ENCODE results near the gene CCDC78. TPM values are rescaled to one million over a fixed set of nuclear protein-coding genes. Genes with fewer than 3 reads are reported as not detected.
A peak's percentile ranks its signal among the peaks of the same experiment; 100 is the strongest.

Gene CCDC78
- total and polyA plus RNA-seq, 2 of the 13 experiments (the other 11 are each of a cell fraction or from before 2014, with no cell fraction given): 0.53 to 1.5 TPM

GRCh38 chr16:678858-679813 lies 47.1 kb downstream of the CCDC78 start (continued):
- TF ChIP-seq, protein P1, sequence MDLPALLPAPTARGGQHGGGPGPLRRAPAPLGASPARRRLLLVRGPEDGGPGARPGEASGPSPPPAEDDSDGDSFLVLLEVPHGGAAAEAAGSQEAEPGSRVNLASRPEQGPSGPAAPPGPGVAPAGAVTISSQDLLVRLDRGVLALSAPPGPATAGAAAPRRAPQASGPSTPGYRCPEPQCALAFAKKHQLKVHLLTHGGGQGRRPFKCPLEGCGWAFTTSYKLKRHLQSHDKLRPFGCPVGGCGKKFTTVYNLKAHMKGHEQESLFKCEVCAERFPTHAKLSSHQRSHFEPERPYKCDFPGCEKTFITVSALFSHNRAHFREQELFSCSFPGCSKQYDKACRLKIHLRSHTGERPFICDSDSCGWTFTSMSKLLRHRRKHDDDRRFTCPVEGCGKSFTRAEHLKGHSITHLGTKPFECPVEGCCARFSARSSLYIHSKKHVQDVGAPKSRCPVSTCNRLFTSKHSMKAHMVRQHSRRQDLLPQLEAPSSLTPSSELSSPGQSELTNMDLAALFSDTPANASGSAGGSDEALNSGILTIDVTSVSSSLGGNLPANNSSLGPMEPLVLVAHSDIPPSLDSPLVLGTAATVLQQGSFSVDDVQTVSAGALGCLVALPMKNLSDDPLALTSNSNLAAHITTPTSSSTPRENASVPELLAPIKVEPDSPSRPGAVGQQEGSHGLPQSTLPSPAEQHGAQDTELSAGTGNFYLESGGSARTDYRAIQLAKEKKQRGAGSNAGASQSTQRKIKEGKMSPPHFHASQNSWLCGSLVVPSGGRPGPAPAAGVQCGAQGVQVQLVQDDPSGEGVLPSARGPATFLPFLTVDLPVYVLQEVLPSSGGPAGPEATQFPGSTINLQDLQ (CRISPR knock-in tag; IDR thresholded peaks at IDR 0.05): peak; percentile 47; the same call in 1 of the 2 replicates
- TF ChIP-seq SIX4 (CRISPR knock-in tag; IDR thresholded peaks at IDR 0.05) (no peak), ZNF775 (CRISPR knock-in tag; IDR thresholded peaks at IDR 0.05; ENCODE audit: borderline replicate concordance) (0 out of 2 replicates have a peak, but pooled peaks have one; percentile 38), ZNF224 (CRISPR knock-in tag; IDR thresholded peaks at IDR 0.05) (peak; percentile 42; the same call in 1 of the 2 replicates), FIP1L1 (IDR thresholded peaks at IDR 0.05; ENCODE audit: borderline replicate concordance, insufficient read depth, low read depth, low read length) (no peak), RBFOX2 (IDR thresholded peaks at IDR 0.05; ENCODE audit: low read depth, low read length) (peak; percentile 61), ZNF350 (CRISPR knock-in tag; IDR thresholded peaks at IDR 0.05; ENCODE audit: borderline replicate concordance, low read depth) (peak; percentile 47; the same call in 1 of the 2 replicates), ZNF614 (CRISPR knock-in tag; IDR thresholded peaks at IDR 0.05; ENCODE audit: borderline replicate concordance) (peak; percentile 35; the same call in 1 of the 2 replicates), ZNF781 (CRISPR knock-in tag; IDR thresholded peaks at IDR 0.05; ENCODE audit: borderline replicate concordance, not compliant biosample characterization) (no peak), ZC3H4 (CRISPR knock-in tag; IDR thresholded peaks at IDR 0.05; ENCODE audit: borderline replicate concordance) (no peak), NR2C2 (CRISPR knock-in tag; IDR thresholded peaks at IDR 0.05; ENCODE audit: borderline replicate concordance) (0 out of 2 replicates have a peak, but pooled peaks have one; percentile 29), THAP8 (CRISPR knock-in tag; IDR thresholded peaks at IDR 0.05; ENCODE audit: borderline replicate concordance) (no peak), ZNF746 (CRISPR knock-in tag; IDR thresholded peaks at IDR 0.05) (0 out of 2 replicates have a peak, but pooled peaks have one; percentile 36), TBP (CRISPR knock-in tag; IDR thresholded peaks at IDR 0.05) (no peak), TMF1 (CRISPR knock-in tag; IDR thresholded peaks at IDR 0.05; ENCODE audit: low read depth) (peak; percentile 30; the same call in 1 of the 2 replicates)
- TF ChIP-seq, protein P2, sequence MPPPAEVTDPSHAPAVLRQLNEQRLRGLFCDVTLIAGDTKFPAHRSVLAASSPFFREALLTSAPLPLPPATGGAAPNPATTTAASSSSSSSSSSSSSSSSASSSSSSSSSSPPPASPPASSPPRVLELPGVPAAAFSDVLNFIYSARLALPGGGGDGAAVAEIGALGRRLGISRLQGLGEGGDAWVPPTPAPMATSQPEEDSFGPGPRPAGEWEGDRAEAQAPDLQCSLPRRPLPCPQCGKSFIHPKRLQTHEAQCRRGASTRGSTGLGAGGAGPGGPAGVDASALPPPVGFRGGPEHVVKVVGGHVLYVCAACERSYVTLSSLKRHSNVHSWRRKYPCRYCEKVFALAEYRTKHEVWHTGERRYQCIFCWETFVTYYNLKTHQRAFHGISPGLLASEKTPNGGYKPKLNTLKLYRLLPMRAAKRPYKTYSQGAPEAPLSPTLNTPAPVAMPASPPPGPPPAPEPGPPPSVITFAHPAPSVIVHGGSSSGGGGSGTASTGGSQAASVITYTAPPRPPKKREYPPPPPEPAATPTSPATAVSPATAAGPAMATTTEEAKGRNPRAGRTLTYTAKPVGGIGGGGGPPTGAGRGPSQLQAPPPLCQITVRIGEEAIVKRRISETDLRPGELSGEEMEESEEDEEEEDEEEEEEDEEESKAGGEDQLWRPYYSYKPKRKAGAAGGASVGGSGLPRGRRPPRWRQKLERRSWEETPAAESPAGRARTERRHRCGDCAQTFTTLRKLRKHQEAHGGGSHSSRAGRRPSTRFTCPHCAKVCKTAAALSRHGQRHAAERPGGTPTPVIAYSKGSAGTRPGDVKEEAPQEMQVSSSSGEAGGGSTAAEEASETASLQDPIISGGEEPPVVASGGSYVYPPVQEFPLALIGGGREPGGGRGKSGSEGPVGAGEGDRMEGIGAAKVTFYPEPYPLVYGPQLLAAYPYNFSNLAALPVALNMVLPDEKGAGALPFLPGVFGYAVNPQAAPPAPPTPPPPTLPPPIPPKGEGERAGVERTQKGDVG (CRISPR knock-in tag; IDR thresholded peaks at IDR 0.05; ENCODE audit: borderline replicate concordance): peak; percentile 62; the same call in 1 of the 2 replicates
- TF ChIP-seq, protein P3, sequence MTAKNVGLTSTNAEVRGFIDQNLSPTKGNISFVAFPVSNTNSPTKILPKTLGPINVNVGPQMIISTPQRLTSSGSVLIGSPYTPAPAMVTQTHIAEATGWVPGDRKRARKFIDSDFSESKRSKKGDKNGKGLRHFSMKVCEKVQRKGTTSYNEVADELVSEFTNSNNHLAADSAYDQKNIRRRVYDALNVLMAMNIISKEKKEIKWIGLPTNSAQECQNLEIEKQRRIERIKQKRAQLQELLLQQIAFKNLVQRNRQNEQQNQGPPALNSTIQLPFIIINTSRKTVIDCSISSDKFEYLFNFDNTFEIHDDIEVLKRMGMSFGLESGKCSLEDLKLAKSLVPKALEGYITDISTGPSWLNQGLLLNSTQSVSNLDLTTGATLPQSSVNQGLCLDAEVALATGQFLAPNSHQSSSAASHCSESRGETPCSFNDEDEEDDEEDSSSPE (CRISPR knock-in tag; IDR thresholded peaks at IDR 0.05): no peak; the same call in 1 of the 2 replicates
